ENCODE measurements around the gene SLC1A2. TPM values are rescaled to one million over a fixed set of nuclear protein-coding genes. Genes with fewer than 3 reads are reported as not detected.

SLC1A2 gene
- total RNA-seq, 2 donors from 2014 or later: 0.12 TPM; not detected in 1

DNA sequence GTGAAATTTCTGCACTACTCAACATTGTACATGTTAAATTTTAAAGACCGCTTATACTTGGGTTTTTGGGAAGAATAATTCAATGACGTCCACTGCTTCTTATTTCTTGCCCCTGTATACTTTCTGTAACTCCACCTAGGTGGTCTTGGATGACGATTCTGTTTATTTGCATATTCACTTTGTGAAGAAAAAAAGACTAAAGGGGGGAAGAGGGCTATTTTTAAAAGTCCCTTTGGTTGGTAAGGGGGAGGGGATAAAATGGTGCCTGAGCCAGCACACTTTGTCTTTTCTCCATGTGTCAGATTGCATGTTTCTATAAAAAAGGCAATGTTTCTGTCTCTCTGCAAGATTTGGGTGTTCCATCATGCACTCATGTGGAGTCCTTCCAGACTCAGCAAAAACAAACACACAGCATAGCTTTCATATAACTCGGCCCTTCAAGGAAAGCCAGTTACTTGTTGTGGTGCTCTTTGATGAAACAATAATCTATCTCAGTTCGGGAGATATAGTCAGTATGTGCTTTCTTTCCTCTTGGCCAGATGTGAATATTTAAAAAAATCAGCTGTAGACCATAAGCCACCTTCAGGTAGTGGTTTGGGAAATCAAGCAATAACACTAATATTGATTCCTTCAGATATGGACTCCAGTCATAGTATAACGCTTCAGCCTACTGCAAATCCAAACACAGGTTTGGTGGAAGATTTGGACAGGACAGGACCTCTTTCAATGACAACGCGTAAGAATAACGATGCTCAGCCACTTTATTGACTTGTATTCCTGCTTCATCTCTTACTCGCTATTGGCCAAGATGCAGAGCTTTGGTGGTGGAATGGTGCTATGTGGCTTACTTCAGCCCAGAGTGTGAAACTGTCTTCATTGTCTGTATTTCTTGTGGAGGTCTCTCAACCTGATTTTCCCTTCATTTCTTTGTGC is 211.6 kb downstream of the SLC1A2 start:
- no peak for ATAC-seq
- peak overlapping the region; percentile 98 for H3K27ac Mint-ChIP-seq
- peak overlapping the region; percentile 15 for H3K4me3 Mint-ChIP-seq
- H3K36me3 Mint-ChIP-seq (ENCODE audit: low read depth): peaks cover 18% of the 10 kb centered on the region
- peaks cover 31% of the 10 kb centered on the region for H3K4me1 Mint-ChIP-seq
- no peak for DNase-seq
- no peaks in the 10 kb centered on the region for H3K27me3 Mint-ChIP-seq
- H3K9me3 ChIP-seq (ENCODE audit: control insufficient read depth, low read length, poor library complexity, severe bottlenecking): no peaks in the 10 kb centered on the region

GRCh38 chr11:35206616-35207015 is 212.7 kb downstream of the SLC1A2 start:
- H3K27me3 Mint-ChIP-seq: no peaks in the 10 kb centered on the region

DNA sequence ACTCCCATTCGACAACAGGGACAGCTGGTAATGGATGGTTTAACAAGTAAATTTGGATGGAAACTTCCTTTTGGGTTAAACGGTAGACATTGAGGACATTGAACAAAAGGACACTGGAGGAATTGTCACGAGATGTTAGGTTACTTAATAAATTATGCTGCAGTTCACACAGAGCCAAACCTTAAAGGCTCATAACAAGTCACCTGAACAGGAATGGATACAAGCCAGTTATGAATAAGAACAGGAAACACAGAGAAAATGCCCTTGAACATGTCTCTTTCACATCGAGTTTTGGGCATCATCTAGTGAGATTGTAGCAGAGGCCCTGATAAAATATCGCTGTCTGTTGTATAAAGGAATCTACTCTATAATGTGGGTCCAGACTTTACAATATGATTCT is 214.7 kb downstream of the SLC1A2 start:
- Mint-ChIP-seq H3K27ac (peak overlapping the region; percentile 98), H3K36me3 (ENCODE audit: low read depth) (peaks cover 24% of the 10 kb centered on the region), H3K4me3 (peak overlapping the region; percentile 60), H3K27me3 (no peaks in the 10 kb centered on the region), H3K4me1 (peaks cover 29% of the 10 kb centered on the region)
- no peaks in the 10 kb centered on the region for H3K9me3 ChIP-seq (ENCODE audit: control insufficient read depth, low read length, poor library complexity, severe bottlenecking)
- ATAC-seq (no peak), DNase-seq (no peak)

More at GRCh38 chr11:35206616-35207015, 212.7 kb downstream of the SLC1A2 start:
- Mint-ChIP-seq H3K27ac (peak overlapping the region; percentile 98), H3K4me1 (peaks cover 26% of the 10 kb centered on the region), H3K36me3 (ENCODE audit: low read depth) (peaks cover 18% of the 10 kb centered on the region), H3K4me3 (peak overlapping the region; percentile 15)
- DNase-seq (no peak), ATAC-seq (peak; percentile 9)
- no peaks in the 10 kb centered on the region for H3K9me3 ChIP-seq (ENCODE audit: control insufficient read depth, low read length, poor library complexity, severe bottlenecking)

Other genes starting within 250 kb of the SLC1A2 start
- gene PAMR1, start 106.1 kb upstream of the SLC1A2 start, total RNA-seq: not detected
- gene FJX1, start 198.9 kb upstream of the SLC1A2 start, total RNA-seq: not detected
- 10 to 100 TPM; 28.9 to 41.2 TPM for gene TRIM44, start 243.2 kb upstream of the SLC1A2 start, total RNA-seq

Measured in T-helper 17 cell (primary cell).